WTC11 (cell line): ENCODE results near the gene NOX3. TPM values are rescaled to one million over a fixed set of nuclear protein-coding genes. Genes with fewer than 3 reads are reported as not detected.

Experiments used
- ATAC-seq: fragments of 200-7000 bp; cut with Tn5 transposase; 2 replicates; pipeline ENCODE4 v1.10.0; 2021; ENCODE audit warnings: mild to moderate bottlenecking, moderate library complexity
- CTCF ChIA-PET: fragments of 300-600 bp; sonication (Branson Sonifier 250); formaldehyde crosslinking; loops from one replicate; lab custom pipeline; 2021; ENCODE audit warnings: antibody characterized with exemption; lab: Charles Lee
- POLR2A ChIA-PET: fragments of 350-600 bp; sonication (Branson Sonifier 250); formaldehyde crosslinking; loops from one replicate; lab custom pipeline; 2021; ENCODE audit warnings: antibody characterized with exemption; lab: Charles Lee
- DNase-seq: peaks from one replicate; pipeline ENCODE4 v3.0.0; 2021; ENCODE audit warnings: low spot score
- H3K27ac Mint-ChIP-seq: 2 replicates; pipeline ENCODE4 v1.8.0; 2021; ENCODE audit warnings: mixed read lengths
- H3K27me3 Mint-ChIP-seq: 2 replicates; pipeline ENCODE4 v1.8.0; 2021; ENCODE audit warnings: low read depth, mild to moderate bottlenecking, moderate library complexity, mixed read lengths
- H3K36me3 Mint-ChIP-seq: 2 replicates; pipeline ENCODE4 v1.8.0; 2021; ENCODE audit warnings: mixed read lengths
- H3K4me1 Mint-ChIP-seq: 2 replicates; pipeline ENCODE4 v1.8.0; 2022; ENCODE audit warnings: mixed read lengths
- H3K4me3 Mint-ChIP-seq: 2 replicates; pipeline ENCODE4 v1.8.0; 2021; ENCODE audit warnings: mild to moderate bottlenecking, moderate library complexity, mixed read lengths
- H3K9me3 Mint-ChIP-seq: 2 replicates; pipeline ENCODE4 v1.8.0; 2021; ENCODE audit warnings: mixed read lengths
- AR ChIP-seq: fragments of 250-450 bp; sonication (Bioruptor Pico); IDR thresholded peaks from 2 replicates; pipeline ENCODE4 v1.9.0; 2021; ENCODE audit warnings: mild to moderate bottlenecking
- ARID4B ChIP-seq: sonication (generic); formaldehyde crosslinking; IDR thresholded peaks from 2 replicates; pipeline ENCODE4 v1.8.0; 2023; ENCODE audit warnings: missing genetic modification reagents, mild to moderate bottlenecking, borderline replicate concordance
- ATF1 ChIP-seq: sonication (generic); formaldehyde crosslinking; IDR thresholded peaks from 2 replicates; pipeline ENCODE4 v1.8.1; 2023; ENCODE audit warnings: mild to moderate bottlenecking, moderate library complexity, missing genetic modification reagents
- ATF2 ChIP-seq: sonication (generic); formaldehyde crosslinking; IDR thresholded peaks from 2 replicates; pipeline ENCODE4 v1.8.1; 2022; ENCODE audit warnings: low read depth, missing genetic modification reagents, borderline replicate concordance
- ATF6 ChIP-seq: sonication (generic); formaldehyde crosslinking; IDR thresholded peaks from 2 replicates; pipeline ENCODE4 v1.8.1; 2023; ENCODE audit warnings: mild to moderate bottlenecking, missing genetic modification reagents
- CDX4 ChIP-seq: fragments of 250-450 bp; sonication (Bioruptor Pico); IDR thresholded peaks from 2 replicates; pipeline ENCODE4 v1.9.0; 2021; ENCODE audit warnings: moderate library complexity, mild to moderate bottlenecking, inconsistent platforms, borderline replicate concordance
- ELF4 ChIP-seq: sonication (generic); formaldehyde crosslinking; IDR thresholded peaks from 2 replicates; pipeline ENCODE4 v1.8.1; 2022; ENCODE audit warnings: low read depth, mild to moderate bottlenecking, moderate library complexity, missing genetic modification reagents
- FOXJ3 ChIP-seq: sonication (generic); formaldehyde crosslinking; IDR thresholded peaks from 2 replicates; pipeline ENCODE4 v1.9.0; 2021; ENCODE audit warnings: missing genetic modification reagents, mild to moderate bottlenecking, borderline replicate concordance
- GRHL2 ChIP-seq: fragments of 250-450 bp; sonication (Bioruptor Pico); IDR thresholded peaks from 2 replicates; pipeline ENCODE4 v1.8.0; 2022; ENCODE audit warnings: mild to moderate bottlenecking, moderate library complexity; ENCODE audit not compliant: insufficient replicate concordance, severe bottlenecking
- HMGA2 ChIP-seq: fragments of 250-450 bp; sonication (Bioruptor Pico); IDR thresholded peaks from 2 replicates; pipeline ENCODE4 v1.4.0; 2021; ENCODE audit warnings: mild to moderate bottlenecking, moderate library complexity
- JUN ChIP-seq: sonication (generic); formaldehyde crosslinking; IDR thresholded peaks from 2 replicates; pipeline ENCODE4 v1.8.0; 2023; ENCODE audit warnings: mild to moderate bottlenecking, missing genetic modification reagents
- KAT7 ChIP-seq: sonication (generic); formaldehyde crosslinking; IDR thresholded peaks from 2 replicates; pipeline ENCODE4 v1.8.1; 2023; ENCODE audit warnings: missing genetic modification reagents, mild to moderate bottlenecking, borderline replicate concordance
- MYBL2 ChIP-seq: sonication (generic); formaldehyde crosslinking; IDR thresholded peaks from 2 replicates; pipeline ENCODE4 v1.8.1; 2023; ENCODE audit warnings: mild to moderate bottlenecking, moderate library complexity, missing genetic modification reagents
- NFE2L1 ChIP-seq: sonication (generic); formaldehyde crosslinking; IDR thresholded peaks from 2 replicates; pipeline ENCODE4 v1.8.1; 2023; ENCODE audit warnings: missing genetic modification reagents
- NR3C1 ChIP-seq: sonication (generic); formaldehyde crosslinking; conservative IDR thresholded peaks from 2 replicates; pipeline ENCODE4 v1.8.1; 2023; ENCODE audit warnings: low read depth, mild to moderate bottlenecking, missing genetic modification reagents
- OVOL2 ChIP-seq: fragments of 250-450 bp; sonication (Bioruptor Pico); IDR thresholded peaks from 2 replicates; pipeline ENCODE4 v1.9.0; 2021; ENCODE audit warnings: mild to moderate bottlenecking, borderline replicate concordance
- SOX15 ChIP-seq: fragments of 250-450 bp; sonication (Bioruptor Pico); IDR thresholded peaks from 2 replicates; pipeline ENCODE4 v1.9.0; 2021; ENCODE audit warnings: mild to moderate bottlenecking
- ZNF263 ChIP-seq: sonication (generic); formaldehyde crosslinking; IDR thresholded peaks from 2 replicates; pipeline ENCODE4 v1.8.1; 2022; ENCODE audit warnings: low read depth, mild to moderate bottlenecking, moderate library complexity, missing genetic modification reagents
- ZNF416 ChIP-seq: fragments of 250-450 bp; sonication (Bioruptor Pico); IDR thresholded peaks from 2 replicates; pipeline ENCODE4 v1.9.0; 2021; ENCODE audit warnings: mild to moderate bottlenecking, inconsistent platforms
- ZSCAN18 ChIP-seq: fragments of 250-450 bp; sonication (Bioruptor Pico); IDR thresholded peaks from 2 replicates; pipeline ENCODE4 v2.1.2; 2022; ENCODE audit warnings: mild to moderate bottlenecking, moderate library complexity
- total RNA-seq: library from RNA; stranded (reverse); gene quantifications from 3 replicates; pipeline ENCODE4 v1.2.3, GENCODE V29; 2021

Gene NOX3
- total RNA-seq, 1 experiment from 2014 or later = not detected

- H3K4me1 Mint-ChIP-seq = no peaks in the 10 kb centered on the region
- no peak overlapping the region for H3K27ac Mint-ChIP-seq
- no peaks in the 10 kb centered on the region for H3K27me3 Mint-ChIP-seq
- no peak overlapping the region for H3K4me3 Mint-ChIP-seq
- no peak for TF ChIP-seq MYBL2 (CRISPR knock-in tag)
- TF ChIP-seq GRHL2 (CRISPR knock-in tag) = no peak
- no peak for TF ChIP-seq ARID4B
- no peak for TF ChIP-seq OVOL2
- TF ChIP-seq ATF2 = no peak
- TF ChIP-seq KAT7 = no peak
- TF ChIP-seq ZSCAN18 (CRISPR knock-in tag) = no peak
- no peak for TF ChIP-seq NR3C1 (CRISPR knock-in tag)
- TF ChIP-seq JUN = no peak
- TF ChIP-seq HMGA2 (CRISPR knock-in tag) = no peak
- TF ChIP-seq FOXJ3 = no peak
- no peak for TF ChIP-seq SOX15 (CRISPR knock-in tag)
- no peak for TF ChIP-seq NFE2L1
- no peak for TF ChIP-seq ZNF416 (CRISPR knock-in tag)
- TF ChIP-seq ZNF263 (CRISPR knock-in tag) = no peak
- no peak for TF ChIP-seq ATF1
- TF ChIP-seq CDX4 (CRISPR knock-in tag) = no peak
- no peak for TF ChIP-seq AR (CRISPR knock-in tag)
- no peak for TF ChIP-seq ATF6 (CRISPR knock-in tag)
- no peak for TF ChIP-seq ELF4 (CRISPR knock-in tag)
- ChIA-PET POLR2A (no interaction called here), CTCF (no interaction called here)
- DNase-seq (no peak), ATAC-seq (no peak)
- H3K9me3 Mint-ChIP-seq = no peaks in the 10 kb centered on the region
- H3K36me3 Mint-ChIP-seq = no peaks in the 10 kb centered on the region
Observed at GRCh38 chr6:155372256-155372655, 83.4 kb downstream of the NOX3 start.
